DLD1 (cell line): ENCODE measurements around the gene PHF21A.

Experiments used
- in situ Hi-C: cut with HindIII; loops from 2 replicates; pipeline ENCODE4 v1.10.0; 2017; ENCODE audit warnings: low sequenced_read_pairs

PHF21A gene

DNA sequence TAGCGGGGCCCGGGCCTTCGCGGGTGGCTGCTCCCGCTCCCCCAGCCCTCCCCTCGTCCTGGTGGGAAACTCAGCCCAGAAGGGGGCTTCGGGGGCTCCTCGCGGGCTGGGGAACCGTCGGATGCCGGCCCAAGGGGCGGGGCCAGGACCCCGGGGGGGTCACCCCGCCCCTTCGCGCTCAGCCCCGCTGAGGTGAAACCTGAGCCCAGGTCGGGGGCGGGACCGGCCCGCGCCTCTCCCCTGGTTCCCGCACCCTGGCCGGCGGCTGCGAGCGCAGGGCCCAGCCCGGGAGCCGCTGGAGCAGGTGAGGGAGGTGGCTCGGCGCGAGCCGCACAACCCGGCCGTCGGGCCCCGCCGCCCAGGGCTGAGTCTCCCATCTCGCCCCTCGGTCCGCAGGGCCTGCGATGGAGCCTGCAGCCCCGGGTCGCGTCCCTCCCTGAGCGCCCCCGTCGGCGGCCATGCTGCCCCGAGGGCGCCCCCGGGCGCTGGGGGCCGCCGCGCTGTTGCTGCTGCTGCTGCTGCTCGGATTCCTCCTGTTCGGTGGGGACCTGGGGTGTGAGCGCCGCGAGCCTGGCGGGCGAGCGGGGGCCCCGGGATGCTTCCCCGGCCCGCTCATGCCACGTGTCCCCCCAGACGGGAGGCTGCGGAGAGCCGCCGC lies 198.7 kb downstream of the PHF21A start, which contains the start of gene LARGE2:
Gene LARGE2, plus strand, starts transcription at position 232 of the 658 bp plus-strand sequence. Its CDS starts 227 bp downstream, at position 459.
- in situ Hi-C loops, result no loop called here

GRCh38 chr11:45921561-45922424 lies 199.5 kb downstream of the PHF21A start:
- in situ Hi-C loops, result no loop called here

GRCh38 chr11:45920531-45921477 lies 200.4 kb downstream of the PHF21A start:
- in situ Hi-C loops, result no loop called here

DNA sequence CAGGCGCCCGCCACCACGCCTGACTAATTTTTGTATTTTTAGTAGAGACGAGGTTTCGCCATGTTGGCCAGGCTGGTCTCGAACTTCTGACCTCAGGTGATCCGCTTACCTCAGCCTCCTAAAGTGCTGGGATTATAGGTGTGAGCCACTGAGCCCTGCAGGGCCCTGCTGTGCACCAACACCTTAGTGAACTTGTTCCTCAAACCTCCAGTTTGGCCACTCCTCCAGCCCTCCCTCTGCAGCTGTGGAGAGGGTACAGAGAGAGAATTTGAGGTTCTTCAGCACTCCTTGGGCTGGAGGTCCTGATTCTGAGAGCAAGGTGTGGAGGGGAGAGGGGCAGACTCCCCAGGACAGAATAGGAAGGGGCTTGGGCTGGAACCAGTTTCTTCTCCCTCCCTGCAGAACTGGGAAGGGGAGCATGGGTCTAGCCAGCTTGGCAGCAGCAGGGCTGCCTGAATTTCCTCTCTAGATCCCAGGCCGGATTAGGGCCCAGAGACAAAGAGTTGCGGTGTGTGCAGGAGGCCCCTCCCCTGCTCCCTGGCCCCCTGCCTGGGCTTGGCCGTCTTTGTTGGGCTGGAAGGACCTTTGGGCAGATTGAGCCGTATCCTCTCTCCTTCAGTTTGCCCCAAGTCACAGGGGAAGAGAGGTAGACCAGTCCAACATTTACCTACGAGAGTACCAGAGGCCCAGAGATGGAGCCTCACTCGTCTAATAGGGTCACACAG lies 201.3 kb downstream of the PHF21A start:
- in situ Hi-C loops, result no loop called here

- in situ Hi-C loops, result no loop called here
Measured at GRCh38 chr11:45918962-45919675, 202.1 kb downstream of the PHF21A start.

DNA sequence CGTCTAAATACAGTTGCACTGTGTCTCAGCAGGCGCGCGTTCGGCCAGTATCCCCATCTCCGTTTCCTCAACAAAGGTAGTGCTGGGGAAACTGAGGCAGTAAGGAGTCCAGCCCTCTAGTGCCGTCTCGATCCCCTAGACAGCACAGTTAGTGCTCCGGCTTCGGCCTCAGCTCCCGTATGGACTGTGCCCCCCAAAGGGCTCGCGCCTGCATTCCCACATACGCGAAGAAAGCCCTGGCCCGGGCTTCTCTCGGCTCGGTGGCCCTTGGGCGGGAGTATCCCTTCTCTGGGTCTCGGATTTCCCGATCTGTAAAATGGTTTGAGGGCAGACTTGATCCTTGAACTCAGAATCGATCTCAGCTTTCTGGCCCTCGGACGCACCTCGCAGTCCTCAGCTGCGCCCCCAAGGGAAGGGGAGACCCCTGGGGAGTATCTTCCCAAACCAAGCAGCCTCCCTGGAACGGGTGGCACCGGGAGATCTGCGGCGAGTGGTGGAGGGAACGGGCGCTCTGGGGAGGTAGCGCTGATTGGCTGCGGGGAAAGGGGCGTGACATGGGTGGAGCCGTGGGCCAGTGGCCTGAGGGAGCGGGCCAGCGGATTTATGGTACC lies 202.8 kb downstream of the PHF21A start:
- in situ Hi-C loops, result no loop called here

DNA sequence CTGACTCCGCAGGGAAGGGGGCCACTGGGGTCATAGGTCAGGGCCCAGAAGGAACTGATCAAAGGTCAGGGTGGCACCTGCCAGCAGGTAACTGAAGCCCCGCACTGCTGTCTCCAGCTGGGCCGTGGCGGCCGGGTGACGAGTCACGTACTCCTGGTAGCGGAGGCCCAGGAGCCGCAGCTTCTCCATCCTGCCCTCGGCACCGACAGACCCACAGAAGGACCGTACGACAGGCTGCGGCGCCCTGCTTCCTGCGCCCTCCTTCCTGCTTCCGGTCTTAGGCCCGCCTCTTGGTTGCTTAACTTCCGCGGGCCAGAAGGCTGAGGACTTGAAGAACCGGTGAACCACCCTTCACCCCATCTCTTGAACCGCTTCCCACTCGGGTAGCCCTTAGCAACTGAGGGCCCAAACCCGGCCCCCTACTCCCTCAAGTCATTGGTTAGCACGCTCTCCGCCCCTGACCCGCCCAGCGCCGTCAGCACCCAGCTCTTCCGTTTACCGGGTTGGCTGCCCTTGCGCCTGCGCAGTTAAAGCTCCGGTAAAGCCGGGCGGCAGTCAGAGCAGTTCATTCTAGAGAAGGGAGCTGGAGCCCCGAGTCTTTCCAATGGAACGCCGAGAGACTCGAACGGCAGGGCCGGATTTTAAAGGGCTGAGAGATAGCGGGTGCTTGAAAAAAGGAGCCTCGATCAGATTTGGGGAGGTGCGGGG lies 203.5 kb downstream of the PHF21A start, which contains the start of gene PEX16:
Gene PEX16, minus strand, starts transcription at position 255 of the 708 bp plus-strand sequence. Its CDS starts 66 bp downstream, at position 189.
- in situ Hi-C loops, result no loop called here

DNA sequence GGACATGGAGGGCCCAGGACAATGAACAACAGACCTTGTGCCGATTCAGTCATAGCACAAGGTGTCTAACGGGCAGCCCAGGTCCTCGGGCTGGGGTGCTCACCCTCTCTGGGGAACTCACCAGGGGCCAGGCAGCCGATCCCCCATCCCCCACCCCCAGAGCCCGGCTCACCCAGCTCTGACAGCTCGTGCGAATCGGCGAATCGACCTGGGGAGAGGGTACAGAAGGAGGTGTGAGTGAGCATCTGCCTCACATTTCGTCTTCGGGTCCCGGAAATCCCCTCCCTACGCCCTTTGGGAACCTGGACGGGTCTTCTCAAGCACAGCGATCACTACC lies 204.0 kb downstream of the PHF21A start:
- in situ Hi-C loops, result no loop called here

DNA sequence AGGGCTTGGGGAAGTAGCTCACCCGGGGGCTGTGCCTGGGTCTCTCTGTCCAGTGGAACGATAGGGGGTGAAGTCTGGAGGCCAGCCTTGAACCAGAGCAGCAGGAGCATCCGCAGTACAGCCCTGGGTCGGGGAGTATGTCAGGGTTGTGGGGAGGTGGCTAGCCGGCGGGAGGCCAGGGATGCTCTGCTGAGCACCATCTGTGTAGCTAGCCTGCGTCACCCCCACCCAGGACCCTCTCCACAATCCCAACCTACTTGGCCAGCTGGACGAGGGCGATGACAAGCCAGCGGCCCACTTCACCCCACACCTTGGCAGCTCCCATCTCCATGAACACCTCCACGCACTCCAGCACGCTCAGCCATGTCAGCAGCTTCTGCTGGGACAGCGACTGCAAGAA lies 205.8 kb downstream of the PHF21A start:
- in situ Hi-C loops, result no loop called here

GRCh38 chr11:45913942-45914635 lies 207.2 kb downstream of the PHF21A start:
- in situ Hi-C loops, result no loop called here

GRCh38 chr11:45913514-45913913 lies 207.7 kb downstream of the PHF21A start:
- in situ Hi-C loops, result no loop called here

DNA sequence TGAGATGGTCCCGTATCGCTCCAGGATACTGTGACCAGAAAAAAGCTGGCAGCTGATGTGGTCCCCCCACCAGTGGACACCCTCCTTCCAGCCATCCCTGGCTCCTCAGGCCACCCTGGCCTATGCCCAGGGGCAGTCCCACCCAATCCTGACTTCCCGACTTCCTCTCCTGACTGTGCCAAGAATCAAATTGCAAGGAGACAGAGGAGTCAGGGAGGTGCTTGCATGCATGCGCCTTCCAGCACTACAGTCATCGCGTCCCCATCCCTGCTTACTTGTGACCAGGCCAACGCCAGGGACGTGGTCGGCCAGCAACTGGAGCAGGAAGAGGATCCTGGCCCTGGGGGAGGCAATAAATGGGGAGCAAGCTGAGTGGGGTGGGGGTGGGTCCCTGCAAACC lies 210.6 kb downstream of the PHF21A start:
- in situ Hi-C loops, result no loop called here

DNA sequence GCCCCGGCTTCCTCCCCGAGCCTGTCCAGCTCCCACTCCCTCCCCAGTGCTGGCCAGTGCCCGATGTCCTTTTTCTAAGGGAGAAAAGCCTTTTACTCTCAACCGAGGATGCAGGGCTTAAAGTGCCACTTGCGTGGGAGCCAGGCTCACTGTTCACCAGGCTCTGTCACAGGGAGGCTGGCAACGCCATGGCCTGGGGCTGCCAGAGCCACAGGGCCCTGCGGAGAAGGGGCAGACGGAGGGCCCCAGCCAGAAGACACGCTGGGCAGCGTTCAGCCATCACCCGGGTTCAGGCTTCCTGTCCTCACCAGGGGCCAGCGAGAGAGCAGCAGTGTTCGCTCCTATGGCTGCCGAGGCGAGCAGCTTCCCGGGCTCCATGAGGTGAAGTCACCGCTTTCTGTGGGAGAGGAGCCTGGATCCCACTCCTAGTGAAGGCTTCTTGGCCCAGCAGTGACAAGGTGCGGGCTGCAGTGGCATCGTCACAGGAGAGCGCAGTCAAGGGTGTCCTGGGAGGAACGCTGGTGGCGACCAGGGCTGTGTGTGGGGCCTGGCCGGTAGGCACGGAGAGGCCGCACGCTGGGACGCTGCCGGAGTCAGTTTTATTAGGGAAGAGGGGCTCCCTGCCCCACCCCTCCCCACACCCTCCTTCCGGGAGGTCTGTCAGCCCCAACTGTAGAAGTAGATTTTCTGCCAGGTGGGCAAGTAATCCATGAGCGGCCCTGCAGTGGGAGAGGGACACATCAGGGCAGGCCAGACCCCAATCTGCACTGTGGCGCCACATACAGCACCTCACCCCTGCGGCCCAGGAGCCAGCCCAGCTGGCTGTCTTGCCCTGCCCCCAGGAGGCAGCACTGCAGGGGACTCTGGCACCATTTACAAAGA lies 211.4 kb downstream of the PHF21A start:
- in situ Hi-C loops, result no loop called here

- in situ Hi-C loops, result no loop called here
Measured at GRCh38 chr11:45907911-45908370, 213.3 kb downstream of the PHF21A start.

DNA sequence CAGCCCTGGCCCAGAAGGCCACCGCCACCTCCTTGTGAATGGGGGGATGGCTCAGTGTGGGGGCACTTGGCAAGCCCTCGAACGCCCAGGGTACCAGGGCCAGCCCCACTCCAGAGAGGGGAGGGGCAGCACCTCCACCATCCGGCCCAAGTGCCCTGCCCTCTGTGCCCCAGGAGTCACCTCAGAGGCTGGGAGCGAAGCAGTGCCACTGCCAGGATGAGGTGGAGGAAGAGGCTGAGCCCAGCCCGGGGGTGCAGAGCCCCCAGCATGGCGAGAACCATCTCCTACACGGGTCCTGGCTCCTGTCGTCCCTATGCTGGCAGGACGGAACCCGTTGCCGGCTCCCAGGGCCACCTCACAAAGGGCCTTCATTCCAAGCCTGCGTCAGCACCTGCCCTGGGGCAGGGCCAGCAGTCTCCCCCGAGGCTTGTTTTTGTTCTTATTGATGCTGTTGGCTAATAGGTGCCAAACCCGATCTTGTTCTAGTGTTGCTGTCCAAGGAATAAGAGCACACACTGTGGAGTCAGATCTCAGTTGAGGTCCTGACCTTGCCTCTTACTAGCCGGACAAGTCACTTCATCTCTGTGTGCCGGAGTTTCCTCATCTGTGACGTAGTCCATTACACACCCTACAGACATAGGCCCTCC lies 214.2 kb downstream of the PHF21A start, which contains the start of gene FREY1:
Gene FREY1, minus strand, starts transcription at position 307 of the 647 bp plus-strand sequence. Its CDS starts 26 bp downstream, at position 281.
- in situ Hi-C loops, result no loop called here

GRCh38 chr11:45906096-45906682 lies 215.1 kb downstream of the PHF21A start:
- in situ Hi-C loops, result no loop called here
